OCI-LY1 (cell line): ENCODE data around the gene KLHL40.

ENCODE experiments used
- H2AFZ ChIP-seq: fragments of 200-600 bp; sonication (generic), shearing (Covaris generic); 2 replicates; pipeline ENCODE4 v1.6.0; 2014; ENCODE audit warnings: antibody characterized with exemption, mild to moderate bottlenecking, low read length
- H3F3A ChIP-seq: fragments of 200-600 bp; sonication (generic), shearing (Covaris generic); 2 replicates; pipeline ENCODE4 v1.6.0; 2014; ENCODE audit warnings: mild to moderate bottlenecking, antibody characterized with exemption, low read length, moderate library complexity; ENCODE audit not compliant: insufficient read depth
- H3K27ac ChIP-seq: fragments of 200-600 bp; sonication (generic); 2 replicates; pipeline ENCODE4 v1.5.1; 2014; ENCODE audit warnings: low read length, mixed run types, mild to moderate bottlenecking, low read depth; ENCODE audit not compliant: poor library complexity, severe bottlenecking
- H3K27me3 ChIP-seq: fragments of 200-600 bp; sonication (generic); 2 replicates; pipeline ENCODE4 v1.6.0; 2014; ENCODE audit warnings: antibody characterized with exemption, mild to moderate bottlenecking, low read length, moderate library complexity; ENCODE audit not compliant: insufficient read depth
- H3K36me3 ChIP-seq: fragments of 200-600 bp; sonication (generic); 2 replicates; pipeline ENCODE4 v1.6.1; 2014; ENCODE audit warnings: mild to moderate bottlenecking, antibody characterized with exemption, low read length, moderate library complexity, mixed read lengths; ENCODE audit not compliant: insufficient read depth
- H3K4me1 ChIP-seq: fragments of 200-600 bp; sonication (generic); 2 replicates; pipeline ENCODE4 v1.5.1; 2014; ENCODE audit warnings: mild to moderate bottlenecking, low read length, moderate library complexity; ENCODE audit not compliant: insufficient read depth, severe bottlenecking
- H3K4me2 ChIP-seq: fragments of 200-600 bp; sonication (generic), shearing (Covaris generic); 2 replicates; pipeline ENCODE4 v1.6.1; 2014; ENCODE audit warnings: low read length
- H3K4me3 ChIP-seq: fragments of 200-600 bp; sonication (generic); 2 replicates; pipeline ENCODE4 v1.5.1; 2014; ENCODE audit warnings: low read length, low read depth, mild to moderate bottlenecking, mixed read lengths; ENCODE audit not compliant: poor library complexity, severe bottlenecking
- H3K79me2 ChIP-seq: fragments of 200-600 bp; shearing (Covaris generic); 2 replicates; pipeline ENCODE4 v1.6.1; 2016; ENCODE audit warnings: mixed run types, low read length, mixed read lengths; ENCODE audit not compliant: insufficient read depth
- H3K9ac ChIP-seq: fragments of 200-600 bp; sonication (generic), shearing (Covaris generic); 2 replicates; pipeline ENCODE4 v1.6.1; 2014; ENCODE audit warnings: mild to moderate bottlenecking, low read length, mixed read lengths
- H3K9me2 ChIP-seq: fragments of 200-600 bp; sonication (generic), shearing (Covaris generic); 2 replicates; pipeline ENCODE4 v1.6.1; 2014; ENCODE audit warnings: low read depth, mild to moderate bottlenecking, low read length, mixed read lengths
- H3K9me3 ChIP-seq: fragments of 200-600 bp; shearing (Covaris generic); 2 replicates; pipeline ENCODE4 v1.6.1; 2014; ENCODE audit warnings: low read length, mixed read lengths
- H4K20me1 ChIP-seq: fragments of 200-600 bp; sonication (generic), shearing (Covaris generic); 2 replicates; pipeline ENCODE4 v1.6.0; 2016; ENCODE audit warnings: mild to moderate bottlenecking, low read length; ENCODE audit not compliant: insufficient read depth
- CTCF ChIP-seq: fragments of 200-600 bp; sonication (generic), shearing (Covaris generic); IDR thresholded peaks from 2 replicates; pipeline ENCODE4 v1.5.1; 2017; ENCODE audit warnings: mild to moderate bottlenecking, antibody characterized with exemption, low read length, moderate library complexity, mixed read lengths
- EZH2 ChIP-seq: fragments of 200-600 bp; sonication (generic), shearing (Covaris generic); IDR thresholded peaks from 2 replicates; pipeline ENCODE4 v1.8.0; 2017; ENCODE audit warnings: borderline replicate concordance, mixed run types, mild to moderate bottlenecking, antibody characterized with exemption, low read length, moderate library complexity, mixed read lengths

Gene KLHL40

GRCh38 chr3:42673082-42673481 is 12.3 kb upstream of the KLHL40 start:
- no peaks in the 10 kb centered on the region for H4K20me1 ChIP-seq
- no peaks in the 10 kb centered on the region for H3K27me3 ChIP-seq
- no peaks in the 10 kb centered on the region for H3F3A ChIP-seq
- H3K4me1 ChIP-seq, result no peaks in the 10 kb centered on the region
- no peak overlapping the region for H2AFZ ChIP-seq
- no peak overlapping the region for H3K27ac ChIP-seq
- TF ChIP-seq EZH2 (no peak), CTCF (no peak)
- no peak overlapping the region for H3K4me2 ChIP-seq
- no peaks in the 10 kb centered on the region; the same call in 1 of the 2 replicates for H3K36me3 ChIP-seq
- H3K79me2 ChIP-seq, result no peaks in the 10 kb centered on the region
- H3K4me3 ChIP-seq, result no peak overlapping the region
- H3K9me3 ChIP-seq, result no peaks in the 10 kb centered on the region
- no peaks in the 10 kb centered on the region for H3K9me2 ChIP-seq
- H3K9ac ChIP-seq, result no peak overlapping the region

- H3K4me2 ChIP-seq, result no peak overlapping the region
- H3K4me1 ChIP-seq, result no peaks in the 10 kb centered on the region
- H3K27me3 ChIP-seq, result no peaks in the 10 kb centered on the region
- no peak overlapping the region for H3K4me3 ChIP-seq
- no peaks in the 10 kb centered on the region for H3K79me2 ChIP-seq
- H3K27ac ChIP-seq, result no peak overlapping the region
- no peaks in the 10 kb centered on the region for H3K9me2 ChIP-seq
- H2AFZ ChIP-seq, result no peak overlapping the region
- no peaks in the 10 kb centered on the region for H3F3A ChIP-seq
- TF ChIP-seq EZH2, result no peak
- TF ChIP-seq CTCF, result no peak
- H3K36me3 ChIP-seq, result no peaks in the 10 kb centered on the region; the same call in 1 of the 2 replicates
- H3K9me3 ChIP-seq, result no peaks in the 10 kb centered on the region
- no peak overlapping the region for H3K9ac ChIP-seq
- no peaks in the 10 kb centered on the region for H4K20me1 ChIP-seq
Measured at GRCh38 chr3:42674146-42674545, 11.2 kb upstream of the KLHL40 start.

- no peak overlapping the region for H2AFZ ChIP-seq
- H3K4me2 ChIP-seq, result no peak overlapping the region
- no peaks in the 10 kb centered on the region for H4K20me1 ChIP-seq
- H3K27me3 ChIP-seq, result no peaks in the 10 kb centered on the region
- no peaks in the 10 kb centered on the region for H3K4me1 ChIP-seq
- no peak overlapping the region for H3K27ac ChIP-seq
- H3K4me3 ChIP-seq, result no peak overlapping the region
- H3K9ac ChIP-seq, result no peak overlapping the region
- no peaks in the 10 kb centered on the region for H3K79me2 ChIP-seq
- H3F3A ChIP-seq, result no peaks in the 10 kb centered on the region
- no peaks in the 10 kb centered on the region; the same call in 1 of the 2 replicates for H3K36me3 ChIP-seq
- no peaks in the 10 kb centered on the region for H3K9me2 ChIP-seq
- H3K9me3 ChIP-seq, result no peaks in the 10 kb centered on the region
- TF ChIP-seq EZH2 (no peak), CTCF (no peak)
Measured at GRCh38 chr3:42675909-42676308, 9.4 kb upstream of the KLHL40 start.
